ENCODE results near the gene SLCO2A1.

Gene SLCO2A1

GRCh38 chr3:133938770-133939462 is 90.8 kb downstream of the SLCO2A1 start:
- TF ChIP-seq, protein P1, sequence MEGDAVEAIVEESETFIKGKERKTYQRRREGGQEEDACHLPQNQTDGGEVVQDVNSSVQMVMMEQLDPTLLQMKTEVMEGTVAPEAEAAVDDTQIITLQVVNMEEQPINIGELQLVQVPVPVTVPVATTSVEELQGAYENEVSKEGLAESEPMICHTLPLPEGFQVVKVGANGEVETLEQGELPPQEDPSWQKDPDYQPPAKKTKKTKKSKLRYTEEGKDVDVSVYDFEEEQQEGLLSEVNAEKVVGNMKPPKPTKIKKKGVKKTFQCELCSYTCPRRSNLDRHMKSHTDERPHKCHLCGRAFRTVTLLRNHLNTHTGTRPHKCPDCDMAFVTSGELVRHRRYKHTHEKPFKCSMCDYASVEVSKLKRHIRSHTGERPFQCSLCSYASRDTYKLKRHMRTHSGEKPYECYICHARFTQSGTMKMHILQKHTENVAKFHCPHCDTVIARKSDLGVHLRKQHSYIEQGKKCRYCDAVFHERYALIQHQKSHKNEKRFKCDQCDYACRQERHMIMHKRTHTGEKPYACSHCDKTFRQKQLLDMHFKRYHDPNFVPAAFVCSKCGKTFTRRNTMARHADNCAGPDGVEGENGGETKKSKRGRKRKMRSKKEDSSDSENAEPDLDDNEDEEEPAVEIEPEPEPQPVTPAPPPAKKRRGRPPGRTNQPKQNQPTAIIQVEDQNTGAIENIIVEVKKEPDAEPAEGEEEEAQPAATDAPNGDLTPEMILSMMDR (IDR thresholded peaks at IDR 0.05; ENCODE audit: extremely low read depth, missing control alignments), result no peak
- no peak for DNase-seq (ENCODE audit: low spot score)

GRCh38 chr3:133937756-133938601 is 91.7 kb downstream of the SLCO2A1 start:
- TF ChIP-seq, protein P1 (IDR thresholded peaks at IDR 0.05; ENCODE audit: extremely low read depth, missing control alignments), result no peak
- no peak for DNase-seq (ENCODE audit: low spot score)

- DNase-seq (ENCODE audit: low spot score), result no peak
- TF ChIP-seq, protein P1 (IDR thresholded peaks at IDR 0.05; ENCODE audit: extremely low read depth, missing control alignments), result no peak
Measured at GRCh38 chr3:133937061-133937686, 92.6 kb downstream of the SLCO2A1 start.

- TF ChIP-seq, protein P1 (IDR thresholded peaks at IDR 0.05; ENCODE audit: extremely low read depth, missing control alignments), result no peak
- no peak for DNase-seq (ENCODE audit: low spot score)
Measured at GRCh38 chr3:133935843-133936769, 93.6 kb downstream of the SLCO2A1 start.

GRCh38 chr3:133934996-133935842 is 94.5 kb downstream of the SLCO2A1 start:
- DNase-seq (ENCODE audit: low spot score), result no peak
- TF ChIP-seq, protein P1 (IDR thresholded peaks at IDR 0.05; ENCODE audit: extremely low read depth, missing control alignments), result no peak
